Prostate gland (tissue), 2 donors: Measurements from ENCODE around the gene HNF4A. TPM values are rescaled to one million over a fixed set of nuclear protein-coding genes. Genes with fewer than 3 reads are reported as not detected.

ENCODE experiments used
- DNase-seq: peaks from one replicate; pipeline ENCODE4 v3.0.0-alpha.2; 2019; ENCODE audit warnings: low spot score
- H3K27ac ChIP-seq, 2 donors: fragments of 200-600 bp; sonication (generic); 2 replicates each; pipeline ENCODE4 v1.5.1; 2017 to 2019
- H3K27me3 ChIP-seq: fragments of 200-600 bp; sonication (generic); replicated peaks from 2 replicates; pipeline ENCODE4 v1.5.1; 2019; ENCODE audit not compliant: insufficient read depth
- H3K36me3 ChIP-seq, 2 donors: fragments of 200-600 bp; sonication (generic); 1 replicate in 1 of 2; 2 replicates in 1 of 2; pipeline versions ENCODE4 v1.5.1 to v1.8.1; 2017 to 2019
- H3K4me1 ChIP-seq: fragments of 200-600 bp; sonication (generic); replicated peaks from 2 replicates; pipeline ENCODE4 v1.5.1; 2019
- H3K4me3 ChIP-seq, 2 donors: fragments of 200-600 bp; sonication (generic); 2 replicates each; pipeline ENCODE4 v1.5.1; 2017 to 2019
- H3K9me3 ChIP-seq: fragments of 200-600 bp; sonication (generic); 2 replicates; pipeline ENCODE4 v1.5.1; 2017
- POLR2A ChIP-seq: fragments of 450-650 bp; IDR thresholded peaks from one replicate; pipeline ENCODE4 v1.6.1; 2016; ENCODE audit warnings: antibody characterized with exemption, mild to moderate bottlenecking
- POLR2AphosphoS5 ChIP-seq: sonication (generic); formaldehyde crosslinking; IDR thresholded peaks from one replicate; pipeline ENCODE4 v1.6.1; 2017; ENCODE audit warnings: antibody characterized with exemption
- WGBS: methylation state at CpG from one replicate; pipeline ENCODE4 v1.1.5; 2018; 5-methylcytosine and 5-hydroxymethylcytosine counted together
- intact Hi-C: fragments of 100-400 bp; cut with DNase I; formaldehyde crosslinking; loops from one replicate; pipeline ENCODE4 v1.14.2; 2022
- total RNA-seq, 2 donors: library from RNA; depleted of rRNA; stranded (reverse); fragments of >200 nt; gene quantifications; one replicate each; pipeline ENCODE4 v1.1.0, GENCODE V29; 2016
- TF ChIP-seq, protein P1 (sequence below), 4 experiments: fragments of 200-600 bp in 2 of 4; fragments of 450-650 bp in 2 of 4; sonication (generic) in 2 of 4; IDR thresholded peaks; 1 replicate in 3 of 4; 2 replicates in 1 of 4; pipeline ENCODE4 v1.5.1; 2016 to 2019; ENCODE audit warnings: antibody characterized with exemption in 4 of 4, mild to moderate bottlenecking in 2 of 4, moderate library complexity in 2 of 4

Gene HNF4A
- total RNA-seq, 2 donors from 2014 or later = not detected

DNA sequence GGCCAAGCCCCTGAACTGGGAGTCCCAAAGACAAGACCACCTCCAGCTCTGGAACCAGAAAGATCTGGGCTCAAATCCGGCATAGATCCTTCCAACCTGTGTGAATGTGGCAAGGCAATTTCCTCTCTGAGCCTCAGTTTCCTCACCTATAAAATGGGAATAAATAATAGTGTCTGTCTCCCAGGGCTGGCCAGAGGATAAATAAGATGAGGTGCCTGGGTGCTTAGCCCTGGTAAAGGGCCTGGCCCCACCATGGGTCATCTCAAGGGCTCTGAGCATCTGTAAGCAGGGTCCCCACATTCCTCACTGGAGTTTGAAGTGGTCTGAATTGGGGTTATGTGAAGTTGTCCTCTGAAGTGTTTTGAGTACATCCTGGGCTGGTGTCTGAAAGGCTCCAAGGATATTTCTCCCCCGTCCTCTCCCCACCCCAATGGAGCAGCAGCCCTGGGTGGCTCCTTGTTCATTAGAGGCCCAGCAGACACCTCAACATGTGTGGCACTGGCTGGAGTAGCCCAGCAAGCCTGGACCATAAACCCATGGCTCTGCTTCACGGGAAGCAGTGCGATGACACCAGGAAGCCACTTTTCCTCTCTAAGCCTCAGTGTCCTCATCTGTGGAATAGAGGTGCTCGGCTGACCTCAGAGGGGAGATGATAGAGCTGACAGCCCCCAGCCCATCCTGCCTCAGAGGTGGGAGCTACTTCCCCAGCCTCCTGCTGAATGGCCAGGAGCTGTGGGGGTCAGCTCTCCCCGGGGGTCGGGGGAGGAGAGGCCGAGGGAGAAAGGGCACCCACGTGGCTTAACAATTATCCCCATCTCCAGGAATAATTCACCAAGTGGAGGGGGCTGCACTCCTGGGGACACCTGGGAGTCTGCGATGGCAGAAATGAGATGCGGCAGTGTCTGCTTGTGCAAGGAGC lies 48.0 kb downstream of the HNF4A start:
- Histone ChIP-seq H3K27me3 (peaks cover 2% of the 10 kb centered on the region), H3K27ac (no peak overlapping the region), H3K4me1 (no peaks in the 10 kb centered on the region), H3K9me3 (no peaks in the 10 kb centered on the region), H3K36me3 (no peaks in the 10 kb centered on the region), H3K4me3 (no peak overlapping the region)
- TF ChIP-seq POLR2AphosphoS5 (no peak), POLR2A (no peak)
- TF ChIP-seq, protein P1, sequence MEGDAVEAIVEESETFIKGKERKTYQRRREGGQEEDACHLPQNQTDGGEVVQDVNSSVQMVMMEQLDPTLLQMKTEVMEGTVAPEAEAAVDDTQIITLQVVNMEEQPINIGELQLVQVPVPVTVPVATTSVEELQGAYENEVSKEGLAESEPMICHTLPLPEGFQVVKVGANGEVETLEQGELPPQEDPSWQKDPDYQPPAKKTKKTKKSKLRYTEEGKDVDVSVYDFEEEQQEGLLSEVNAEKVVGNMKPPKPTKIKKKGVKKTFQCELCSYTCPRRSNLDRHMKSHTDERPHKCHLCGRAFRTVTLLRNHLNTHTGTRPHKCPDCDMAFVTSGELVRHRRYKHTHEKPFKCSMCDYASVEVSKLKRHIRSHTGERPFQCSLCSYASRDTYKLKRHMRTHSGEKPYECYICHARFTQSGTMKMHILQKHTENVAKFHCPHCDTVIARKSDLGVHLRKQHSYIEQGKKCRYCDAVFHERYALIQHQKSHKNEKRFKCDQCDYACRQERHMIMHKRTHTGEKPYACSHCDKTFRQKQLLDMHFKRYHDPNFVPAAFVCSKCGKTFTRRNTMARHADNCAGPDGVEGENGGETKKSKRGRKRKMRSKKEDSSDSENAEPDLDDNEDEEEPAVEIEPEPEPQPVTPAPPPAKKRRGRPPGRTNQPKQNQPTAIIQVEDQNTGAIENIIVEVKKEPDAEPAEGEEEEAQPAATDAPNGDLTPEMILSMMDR (IDR thresholded peaks at IDR 0.05) = no peak
- intact Hi-C loops = no loop called here
- DNase-seq = no peak
- WGBS = 61% methylated on average over 11 of the region's 11 CpGs

DNA sequence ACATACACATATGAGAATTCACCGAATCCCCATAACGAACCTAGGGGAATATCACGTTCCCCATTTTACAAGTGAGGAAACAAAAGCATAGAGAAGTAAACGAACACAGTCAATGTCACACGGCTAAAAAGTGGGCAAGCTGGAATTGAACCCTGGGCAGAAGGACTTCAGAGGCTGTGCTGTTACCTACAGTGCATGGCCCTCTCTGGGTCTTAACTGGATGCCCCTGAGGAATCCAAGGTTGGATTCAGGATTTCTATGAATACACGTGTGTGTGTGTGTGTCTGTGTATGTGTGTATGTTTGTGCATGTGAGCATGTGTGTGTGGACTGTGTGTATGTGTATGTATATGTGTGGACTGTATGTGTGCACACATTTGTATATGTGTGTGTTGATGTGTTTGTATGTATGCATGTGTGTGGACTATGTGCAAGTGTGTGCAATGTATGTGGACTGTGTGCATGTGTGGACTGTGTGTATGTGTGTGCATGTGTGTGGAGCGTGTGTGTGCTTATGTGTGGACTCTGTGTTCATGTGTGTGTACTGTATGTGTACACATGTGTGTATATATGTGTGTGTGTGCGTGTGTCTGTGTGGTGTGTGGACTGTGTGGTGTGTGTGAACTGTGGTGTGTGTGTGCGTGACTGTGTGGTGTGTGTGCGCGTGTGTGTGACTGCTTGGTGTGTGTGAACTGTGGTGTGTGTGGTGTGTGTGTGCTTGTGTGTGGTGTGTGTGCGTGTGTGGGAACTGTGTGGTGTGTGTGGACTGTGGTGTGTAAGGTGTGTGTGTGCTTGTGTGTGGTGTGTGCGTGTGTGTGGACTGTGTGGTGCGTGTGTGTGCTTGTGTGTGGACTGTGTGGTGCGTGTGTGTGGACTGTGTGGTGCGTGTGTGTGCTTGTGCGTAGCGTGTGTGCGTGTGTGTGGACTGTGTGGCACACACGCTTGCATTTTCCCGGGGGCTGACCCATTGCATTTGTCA lies 49.0 kb downstream of the HNF4A start:
- Histone ChIP-seq H3K27ac (no peak overlapping the region), H3K4me1 (no peaks in the 10 kb centered on the region), H3K36me3 (no peaks in the 10 kb centered on the region), H3K4me3 (no peak overlapping the region), H3K27me3 (peaks cover 2% of the 10 kb centered on the region), H3K9me3 (no peaks in the 10 kb centered on the region)
- no peak for TF ChIP-seq POLR2AphosphoS5
- TF ChIP-seq POLR2A = no peak
- TF ChIP-seq, protein P1 (IDR thresholded peaks at IDR 0.05) = no peak
- 74% methylated on average over 21 of the region's 21 CpGs for WGBS
- no peak for DNase-seq
- intact Hi-C loops = no loop called here

DNA sequence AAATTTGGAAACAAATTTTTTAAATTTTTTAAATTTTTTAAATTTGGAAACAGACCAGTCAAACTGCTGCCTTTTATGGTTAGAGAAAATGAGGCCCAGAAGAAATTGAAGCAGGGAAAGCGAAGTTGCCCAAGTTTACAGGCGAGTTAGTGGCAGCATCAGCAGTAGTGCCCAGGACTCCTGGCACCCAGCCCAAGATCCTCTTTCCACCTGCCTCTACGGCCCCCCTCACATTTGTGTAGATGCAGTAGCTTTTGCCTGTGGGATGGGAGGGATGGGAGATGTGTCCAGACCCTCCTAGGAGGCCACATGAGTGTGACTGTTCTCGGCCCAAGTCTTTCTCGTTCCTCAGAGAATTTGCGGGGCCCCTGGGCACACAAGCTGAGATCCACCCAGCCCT lies 49.8 kb downstream of the HNF4A start:
- H3K4me1 ChIP-seq = no peaks in the 10 kb centered on the region
- no peaks in the 10 kb centered on the region for H3K9me3 ChIP-seq
- H3K4me3 ChIP-seq = no peak overlapping the region
- TF ChIP-seq, protein P1 (IDR thresholded peaks at IDR 0.05) = no peak
- no peak for TF ChIP-seq POLR2AphosphoS5
- TF ChIP-seq POLR2A = no peak
- DNase-seq = no peak
- no peak overlapping the region for H3K27ac ChIP-seq
- no peaks in the 10 kb centered on the region for H3K36me3 ChIP-seq
- H3K27me3 ChIP-seq = peaks cover 2% of the 10 kb centered on the region
- 69% methylated on average over 6 of the region's 6 CpGs for WGBS
- intact Hi-C loops = no loop called here

DNA sequence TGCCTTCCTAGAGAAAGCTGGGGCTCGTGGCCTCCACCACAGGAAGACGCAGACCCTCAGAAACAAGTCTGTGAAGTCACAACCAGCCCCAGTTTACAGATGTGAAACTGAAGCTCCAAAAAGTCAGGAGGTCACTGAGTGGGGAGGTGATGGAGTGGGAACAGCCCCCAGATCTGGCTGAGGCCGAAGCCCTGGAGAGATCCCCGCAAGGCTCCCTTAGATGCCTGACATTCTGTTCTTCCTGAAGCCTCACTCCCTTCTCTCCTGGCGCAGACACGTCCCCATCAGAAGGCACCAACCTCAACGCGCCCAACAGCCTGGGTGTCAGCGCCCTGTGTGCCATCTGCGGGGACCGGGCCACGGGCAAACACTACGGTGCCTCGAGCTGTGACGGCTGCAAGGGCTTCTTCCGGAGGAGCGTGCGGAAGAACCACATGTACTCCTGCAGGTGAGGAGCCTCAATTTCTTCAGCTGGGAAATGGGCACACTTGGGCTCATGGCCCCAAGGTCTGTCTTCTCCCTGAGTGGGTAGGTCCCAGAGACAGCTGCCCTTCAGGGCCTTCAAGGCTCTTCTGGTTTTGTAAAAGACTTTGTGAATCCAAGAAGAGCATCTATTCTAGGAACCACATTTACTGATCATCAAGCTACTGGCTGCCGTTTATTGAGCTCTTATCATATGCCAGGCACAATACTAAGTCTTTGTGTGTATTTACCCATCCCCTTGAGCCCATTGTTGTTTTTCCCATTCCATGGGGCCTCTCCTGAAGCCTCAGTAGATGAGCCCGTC lies 50.5 kb downstream of the HNF4A start:
- Histone ChIP-seq H3K27me3 (peaks cover 1% of the 10 kb centered on the region), H3K4me1 (no peaks in the 10 kb centered on the region), H3K4me3 (no peak overlapping the region), H3K9me3 (no peaks in the 10 kb centered on the region), H3K27ac (no peak overlapping the region), H3K36me3 (no peaks in the 10 kb centered on the region)
- no peak for DNase-seq
- TF ChIP-seq POLR2AphosphoS5 (no peak), POLR2A (no peak)
- TF ChIP-seq, protein P1 (IDR thresholded peaks at IDR 0.05) = no peak
- WGBS = 88% methylated on average over 20 of the region's 20 CpGs
- intact Hi-C loops = no loop called here
